GM18520 (cell line): ENCODE data around the gene PPHLN1.

ENCODE experiments used
- ATAC-seq: cut with Tn5 transposase; IDR thresholded peaks from one replicate; pipeline ENCODE4 v1.9.1; 2021; ENCODE audit not compliant: unreplicated experiment

PPHLN1 gene

GRCh38 chr12:42432517-42433140 is 106.7 kb downstream of the PPHLN1 start:
- ATAC-seq = no peak

- no peak for ATAC-seq
Measured at GRCh38 chr12:42440608-42441007, 114.6 kb downstream of the PPHLN1 start.

GRCh38 chr12:42442311-42442759 is 116.4 kb downstream of the PPHLN1 start:
- no peak for ATAC-seq

- no peak for ATAC-seq
Measured at GRCh38 chr12:42442888-42443287, 116.9 kb downstream of the PPHLN1 start.

- no peak for ATAC-seq
Measured at GRCh38 chr12:42444192-42444943, 118.4 kb downstream of the PPHLN1 start.

GRCh38 chr12:42445891-42446290 is 119.9 kb downstream of the PPHLN1 start:
- ATAC-seq = no peak

- no peak for ATAC-seq
Measured at GRCh38 chr12:42446761-42447160, 120.8 kb downstream of the PPHLN1 start.

- no peak for ATAC-seq
Measured at GRCh38 chr12:42447371-42447786, 121.4 kb downstream of the PPHLN1 start.

- ATAC-seq = no peak
Measured at GRCh38 chr12:42448841-42449240, 122.9 kb downstream of the PPHLN1 start.

- no peak for ATAC-seq
Measured at GRCh38 chr12:42450248-42450647, 124.3 kb downstream of the PPHLN1 start.

GRCh38 chr12:42458575-42458974 is 132.6 kb downstream of the PPHLN1 start:
- ATAC-seq = no peak

- ATAC-seq = no peak
Measured at GRCh38 chr12:42459336-42459847, 133.4 kb downstream of the PPHLN1 start.

GRCh38 chr12:42462486-42462885 is 136.5 kb downstream of the PPHLN1 start:
- ATAC-seq = no peak

- no peak for ATAC-seq
Measured at GRCh38 chr12:42463671-42464070, 137.7 kb downstream of the PPHLN1 start.

- no peak for ATAC-seq
Measured at GRCh38 chr12:42468341-42468821, 142.4 kb downstream of the PPHLN1 start.

GRCh38 chr12:42468921-42469320 is 143.0 kb downstream of the PPHLN1 start:
- peak; percentile 1 for ATAC-seq

- ATAC-seq = peak; percentile 97
Measured at GRCh38 chr12:42469355-42470175, 143.6 kb downstream of the PPHLN1 start.

GRCh38 chr12:42472376-42472775 is 146.4 kb downstream of the PPHLN1 start:
- no peak for ATAC-seq

GRCh38 chr12:42473130-42473529 is 147.2 kb downstream of the PPHLN1 start:
- no peak for ATAC-seq

GRCh38 chr12:42473561-42473960 is 147.6 kb downstream of the PPHLN1 start:
- ATAC-seq = no peak

- no peak for ATAC-seq
Measured at GRCh38 chr12:42474391-42474790, 148.4 kb downstream of the PPHLN1 start.
